IMR-90 (cell line): ENCODE results near the gene FKRP.

Experiments used
- CEBPB ChIP-seq: IDR thresholded peaks from 2 replicates; pipeline ENCODE4 v1.6.1; 2012; ENCODE audit warnings: low read depth, low read length, improper control_type of control experiment
- CHD1 ChIP-seq: IDR thresholded peaks from 2 replicates; pipeline ENCODE4 v1.6.1; 2012; ENCODE audit warnings: low read depth, low read length, improper control_type of control experiment
- CTCF ChIP-seq: conservative IDR thresholded peaks from 2 replicates; pipeline ENCODE4 v1.5.1; 2012; ENCODE audit warnings: mild to moderate bottlenecking, low read depth, low read length, improper control_type of control experiment
- MXI1 ChIP-seq: IDR thresholded peaks from 2 replicates; pipeline ENCODE4 v1.6.1; 2012; ENCODE audit warnings: low read depth, mild to moderate bottlenecking, low read length, moderate library complexity, borderline replicate concordance
- NFE2L2 ChIP-seq: fragments of 150-350 bp; IDR thresholded peaks from 2 replicates; pipeline ENCODE4 v1.6.1; 2016; ENCODE audit warnings: low read depth, mild to moderate bottlenecking, low read length
- POLR2A ChIP-seq: IDR thresholded peaks from 2 replicates; pipeline ENCODE4 v1.6.1; 2012; ENCODE audit warnings: mild to moderate bottlenecking, low read depth, low read length
- RAD21 ChIP-seq: IDR thresholded peaks from 2 replicates; pipeline ENCODE4 v1.6.1; 2012; ENCODE audit warnings: low read length, improper control_type of control experiment
- USF2 ChIP-seq: fragments of 150-350 bp; IDR thresholded peaks from 2 replicates; pipeline ENCODE4 v1.6.1; 2017; ENCODE audit warnings: mild to moderate bottlenecking, antibody characterized with exemption, low read length, low read depth

GRCh38 chr19:46732966-46733689 is 12.7 kb upstream of the FKRP start:
- TF ChIP-seq POLR2A (no peak), USF2 (no peak), CTCF (no peak), CEBPB (no peak), CHD1 (no peak), RAD21 (no peak), NFE2L2 (no peak), MXI1 (no peak)
